ENCODE data around the gene NTN3. TPM values are rescaled to one million over a fixed set of nuclear protein-coding genes. Genes with fewer than 3 reads are reported as not detected.

Gene NTN3
- total and polyA plus RNA-seq, 2 of the 8 experiments (the other 6 are each of a cell fraction or from before 2014, with no cell fraction given) = 0.30 to 0.34 TPM

GRCh38 chr16:2455081-2455845 is 15.8 kb upstream of the NTN3 start:
- H3K36me3 ChIP-seq (ENCODE audit: control insufficient read depth in 2 of 4, insufficient read depth in 4 of 4, low read length in 3 of 4) = peaks cover 30 to 58% (median 48%) of the 10 kb centered on the region in 4 experiments
- H2BK120ac ChIP-seq (replicated peaks; ENCODE audit: low read depth, low read length) = no peak overlapping the region
- CTCF ChIA-PET (ENCODE audit: partially characterized antibody) = interaction anchor here (0.6 to 2.1 kb wide), 7 partner anchors 12 to 182 kb away, joined by 3 to 10 read pairs (median 4); no protein-coding TSS in a partner anchor
- TF ChIP-seq CHD1 (IDR thresholded peaks at IDR 0.05; ENCODE audit: low read depth, low read length) (no peak), RAD21 (IDR thresholded peaks at IDR 0.05 in 1 of 2, conservative IDR thresholded peaks at IDR 0.05 in 1 of 2; ENCODE audit: low read depth in 2 of 2, low read length in 2 of 2) (no peak), RBBP5 (IDR thresholded peaks at IDR 0.05; ENCODE audit: borderline replicate concordance, low read depth, low read length) (no peak), RNF2 (IDR thresholded peaks at IDR 0.05; ENCODE audit: borderline replicate concordance, low read depth, low read length, missing control alignments, poor library complexity, severe bottlenecking) (no peak), MAFK (IDR thresholded peaks at IDR 0.05; ENCODE audit: low read depth, low read length) (no peak), EGR1 (IDR thresholded peaks at IDR 0.05; ENCODE audit: borderline replicate concordance, low read depth, low read length) (no peak), CTCF (IDR thresholded peaks at IDR 0.05; ENCODE audit: control extremely low read depth in 1 of 3, insufficient read depth in 1 of 3, low read depth in 1 of 3, low read length in 3 of 3) (no peak), CTBP2 (IDR thresholded peaks at IDR 0.05; ENCODE audit: borderline replicate concordance, insufficient read depth, insufficient read length, low read length) (no peak)

More at GRCh38 chr16:2455081-2455845, 15.8 kb upstream of the NTN3 start:
- Histone ChIP-seq H3K9ac (replicated peaks in 1 of 4; ENCODE audit: extremely low read depth in 1 of 4, low read depth in 3 of 4, low read length in 3 of 4) (no peak overlapping the region), H4K8ac (ENCODE audit: extremely low read depth, insufficient read depth, low read length) (no peak overlapping the region), H4K91ac (replicated peaks; ENCODE audit: insufficient read length, low read length) (no peak overlapping the region), H3K56ac (replicated peaks; ENCODE audit: insufficient read length, low read depth, low read length) (no peak overlapping the region), H2BK12ac (ENCODE audit: low read depth, low read length) (no peak overlapping the region), H3K18ac (ENCODE audit: extremely low read depth, low read length) (no peak overlapping the region), H3K27me3 (replicated peaks in 1 of 4; ENCODE audit: control insufficient read depth in 3 of 4, extremely low read depth in 1 of 4, insufficient read depth in 3 of 4, low read length in 3 of 4) (no peaks in the 10 kb centered on the region), H3K4me3 (ENCODE audit: extremely low read depth in 1 of 4, insufficient read depth in 2 of 4, low read depth in 3 of 4, low read length in 4 of 4) (no peak overlapping the region), H3K79me1 (ENCODE audit: low read depth, low read length) (no peaks in the 10 kb centered on the region; the same call in 1 of the 2 replicates), H3K27ac (ENCODE audit: low read depth, low read length) (no peak overlapping the region), H3K23me2 (ENCODE audit: low read depth, low read length) (peaks cover 7% of the 10 kb centered on the region; the same call in 1 of the 2 replicates), H3K14ac (ENCODE audit: insufficient read length) (no peak overlapping the region), H2BK5ac (ENCODE audit: low read depth, low read length) (no peak overlapping the region), H4K5ac (ENCODE audit: insufficient read length, low read depth, low read length) (no peak overlapping the region), H3K79me2 (ENCODE audit: control insufficient read depth in 1 of 2, insufficient read depth in 2 of 2, low read length in 2 of 2) (no peaks in the 10 kb centered on the region), H3K4me1 (replicated peaks in 1 of 4; ENCODE audit: control insufficient read depth in 3 of 4, insufficient read depth in 4 of 4, low read length in 3 of 4) (peaks cover 0 to 10% (median 8%) of the 10 kb centered on the region in 4 experiments; a peak in 6 of 7 replicates), H2BK20ac (ENCODE audit: low read length) (no peak overlapping the region), H3K4me2 (ENCODE audit: insufficient read depth in 1 of 2, low read depth in 2 of 2, low read length in 2 of 2) (no peak overlapping the region), H4K20me1 (replicated peaks in 1 of 2; ENCODE audit: control insufficient read depth in 1 of 2, insufficient read depth in 2 of 2, low read length in 2 of 2) (peaks cover 9 to 23% of the 10 kb centered on the region in 2 experiments), H2BK15ac (ENCODE audit: low read length) (no peak overlapping the region), H2AK5ac (ENCODE audit: low read depth, low read length) (no peak overlapping the region), H2AFZ (ENCODE audit: low read length) (no peak overlapping the region), H3K9me3 (ENCODE audit: insufficient read depth in 2 of 2, low read depth in 1 of 2, low read length in 1 of 2) (no peaks in the 10 kb centered on the region), H3K4ac (replicated peaks; ENCODE audit: insufficient read length, low read depth, low read length) (no peak overlapping the region), H3K23ac (ENCODE audit: insufficient read length) (no peak overlapping the region)
- FAIRE-seq (no peak), DNase-seq (ENCODE audit: low read depth in 1 of 2, low spot score in 2 of 2) (no peak)
- POLR2A ChIA-PET (ENCODE audit: partially characterized antibody) = interaction anchor here (1.3 to 1.8 kb wide), 4 partner anchors 16 to 217 kb away, joined by 3 to 5 read pairs (median 3); partner anchors contain the start of gene ECI1
- WGBS, 2 experiments (ENCODE audit: extremely low coverage in 1 of 2, insufficient coverage in 1 of 2, insufficient read length in 1 of 2, insufficient replicate concordance in 2 of 2, low coverage in 1 of 2, low lambda C conversion rate in 2 of 2, missing lambda C conversion rate in 1 of 2) = 98% methylated on average over 28 of the region's 28 CpGs; no CpG with 5 or more reads in 1 of the 2 experiments
